Loucy (cell line): Measurements from ENCODE around the gene SLC7A10.

ENCODE experiments used
- EZH2phosphoT487 ChIP-seq: fragments of 200-600 bp; IDR thresholded peaks from 2 replicates; pipeline ENCODE4 v1.6.1; 2018; ENCODE audit warnings: antibody characterized with exemption, mild to moderate bottlenecking, moderate library complexity, borderline replicate concordance
- TF ChIP-seq, protein P1 (sequence below): fragments of 200-600 bp; sonication (generic); conservative IDR thresholded peaks from 2 replicates; pipeline ENCODE4 v1.5.1; 2014; ENCODE audit warnings: mild to moderate bottlenecking, antibody characterized with exemption, low read length

GRCh38 chr19:33268162-33268991 lies 42.7 kb upstream of the SLC7A10 start:
- TF ChIP-seq, protein P1, sequence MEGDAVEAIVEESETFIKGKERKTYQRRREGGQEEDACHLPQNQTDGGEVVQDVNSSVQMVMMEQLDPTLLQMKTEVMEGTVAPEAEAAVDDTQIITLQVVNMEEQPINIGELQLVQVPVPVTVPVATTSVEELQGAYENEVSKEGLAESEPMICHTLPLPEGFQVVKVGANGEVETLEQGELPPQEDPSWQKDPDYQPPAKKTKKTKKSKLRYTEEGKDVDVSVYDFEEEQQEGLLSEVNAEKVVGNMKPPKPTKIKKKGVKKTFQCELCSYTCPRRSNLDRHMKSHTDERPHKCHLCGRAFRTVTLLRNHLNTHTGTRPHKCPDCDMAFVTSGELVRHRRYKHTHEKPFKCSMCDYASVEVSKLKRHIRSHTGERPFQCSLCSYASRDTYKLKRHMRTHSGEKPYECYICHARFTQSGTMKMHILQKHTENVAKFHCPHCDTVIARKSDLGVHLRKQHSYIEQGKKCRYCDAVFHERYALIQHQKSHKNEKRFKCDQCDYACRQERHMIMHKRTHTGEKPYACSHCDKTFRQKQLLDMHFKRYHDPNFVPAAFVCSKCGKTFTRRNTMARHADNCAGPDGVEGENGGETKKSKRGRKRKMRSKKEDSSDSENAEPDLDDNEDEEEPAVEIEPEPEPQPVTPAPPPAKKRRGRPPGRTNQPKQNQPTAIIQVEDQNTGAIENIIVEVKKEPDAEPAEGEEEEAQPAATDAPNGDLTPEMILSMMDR: no peak
- TF ChIP-seq EZH2phosphoT487: no peak
